NCI-H82 (cell line): ENCODE measurements around the gene AMDHD2.
"Not testable (repeated sequence)": the region's sequence is repeated elsewhere in the genome, so short reads cannot be mapped to it uniquely, and the experiment has no call there.

Source experiments
- DNase-seq: peaks from one replicate; lab custom pipeline; 2025; lab: John Stamatoyannopoulos, UW

Gene AMDHD2

DNA sequence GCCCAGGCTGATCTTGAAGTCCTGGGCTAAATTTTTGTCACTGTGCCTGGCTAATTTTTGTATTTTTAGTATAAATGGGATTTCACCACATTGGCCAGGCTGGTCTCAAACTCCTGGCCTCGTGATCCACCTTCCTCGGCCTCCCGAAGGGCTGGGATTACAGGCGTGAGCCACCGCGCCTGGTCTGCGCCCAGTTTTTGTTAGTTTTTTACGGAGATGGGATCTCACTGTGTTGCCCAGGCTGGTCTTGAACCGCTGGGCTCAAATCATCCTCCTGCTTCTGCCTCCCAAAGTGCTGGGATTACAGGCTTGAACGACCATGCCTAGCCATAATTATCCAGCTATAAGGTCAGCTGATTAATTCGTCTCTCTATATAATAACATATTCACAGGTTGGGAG, 13.7 kb downstream of the AMDHD2 start:
- DNase-seq, result no peak

DNA sequence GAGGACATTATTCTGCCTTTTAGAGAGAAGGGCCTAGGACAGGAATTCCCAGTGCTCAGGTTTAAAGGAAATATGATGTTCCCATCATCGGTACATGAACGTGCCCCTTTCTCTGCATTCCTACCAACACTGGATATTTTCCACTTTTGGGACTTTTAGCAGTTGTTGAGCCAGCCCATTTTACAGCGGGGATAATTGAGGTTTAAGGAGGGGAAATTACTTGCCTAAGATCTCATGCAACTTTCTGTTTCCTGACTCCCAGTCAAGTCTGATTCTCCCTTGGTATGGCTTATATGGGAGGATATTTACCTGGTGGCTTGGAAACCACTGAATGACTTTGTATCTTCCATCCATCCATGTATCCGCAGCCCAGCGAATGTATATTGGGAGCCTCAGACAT, 14.2 kb downstream of the AMDHD2 start:
- DNase-seq, result not testable (repeated sequence)

DNA sequence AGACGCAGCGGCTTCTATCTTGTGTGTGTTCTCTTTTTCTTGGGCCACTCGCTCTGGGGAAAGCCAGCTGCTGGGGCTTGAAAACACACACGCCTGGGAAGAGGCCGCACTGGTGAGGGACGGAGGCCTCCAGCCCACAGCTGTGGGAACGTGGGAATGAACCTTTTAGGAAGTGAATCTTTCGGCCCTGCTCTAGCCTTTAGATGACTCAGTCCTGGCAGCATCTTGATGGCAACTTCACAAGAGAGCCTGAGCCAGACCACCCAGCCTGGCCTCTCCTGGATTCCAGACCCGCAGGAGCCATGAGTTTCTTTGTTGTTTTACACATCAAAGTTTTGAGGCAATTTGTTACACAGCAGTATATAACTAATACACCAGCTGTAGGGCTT, 15.4 kb downstream of the AMDHD2 start:
- DNase-seq, result no peak

DNA sequence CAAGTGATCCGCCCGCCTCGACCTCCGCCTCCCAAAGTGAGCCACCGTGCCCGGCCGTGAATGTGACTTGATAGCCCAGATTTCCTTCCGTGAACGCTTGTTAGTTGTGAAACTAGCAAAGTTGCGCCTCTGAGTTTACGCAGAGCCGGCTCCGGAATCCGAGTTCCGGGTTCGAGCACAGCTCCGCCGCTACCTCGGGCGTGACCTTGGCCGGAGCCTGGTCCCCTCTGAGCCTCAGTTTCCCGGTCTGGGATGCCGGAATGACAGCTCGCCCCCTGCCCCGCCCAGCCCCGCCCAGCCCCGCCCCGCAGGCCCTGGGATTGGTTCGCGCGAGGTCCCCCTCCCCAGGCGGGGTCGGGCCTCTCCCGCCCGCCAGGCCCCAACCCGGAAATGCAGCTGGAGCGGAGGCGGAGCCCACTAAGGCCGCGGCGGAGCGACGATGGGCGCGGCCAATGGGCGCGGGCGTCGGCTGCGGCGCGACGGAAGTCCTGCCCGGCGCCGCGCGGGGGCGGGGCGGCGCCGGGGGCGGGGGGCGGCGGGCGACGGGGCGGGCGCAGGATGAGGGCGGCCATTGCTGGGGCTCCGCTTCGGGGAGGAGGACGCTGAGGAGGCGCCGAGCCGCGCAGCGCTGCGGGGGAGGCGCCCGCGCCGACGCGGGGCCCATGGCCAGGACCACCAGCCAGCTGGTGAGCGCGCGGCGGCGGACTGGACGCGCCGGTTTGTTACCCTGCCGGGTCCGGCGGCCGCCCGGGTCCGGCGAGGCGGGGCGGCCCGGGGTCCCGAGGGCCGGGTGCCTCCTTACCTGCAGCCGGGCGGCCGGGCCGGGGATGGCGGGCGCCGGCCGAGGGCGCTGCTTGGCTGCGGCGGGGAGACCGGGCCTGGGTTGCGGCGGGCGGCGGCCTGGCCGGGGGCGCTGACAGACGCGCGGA, 17.5 kb downstream of the AMDHD2 start, which contains the start of gene PDPK1:
Gene PDPK1, plus strand, starts transcription at position 571 of the 929 bp plus-strand sequence. Its CDS starts 92 bp downstream, at position 663.
- DNase-seq, result peak; percentile 97

DNA sequence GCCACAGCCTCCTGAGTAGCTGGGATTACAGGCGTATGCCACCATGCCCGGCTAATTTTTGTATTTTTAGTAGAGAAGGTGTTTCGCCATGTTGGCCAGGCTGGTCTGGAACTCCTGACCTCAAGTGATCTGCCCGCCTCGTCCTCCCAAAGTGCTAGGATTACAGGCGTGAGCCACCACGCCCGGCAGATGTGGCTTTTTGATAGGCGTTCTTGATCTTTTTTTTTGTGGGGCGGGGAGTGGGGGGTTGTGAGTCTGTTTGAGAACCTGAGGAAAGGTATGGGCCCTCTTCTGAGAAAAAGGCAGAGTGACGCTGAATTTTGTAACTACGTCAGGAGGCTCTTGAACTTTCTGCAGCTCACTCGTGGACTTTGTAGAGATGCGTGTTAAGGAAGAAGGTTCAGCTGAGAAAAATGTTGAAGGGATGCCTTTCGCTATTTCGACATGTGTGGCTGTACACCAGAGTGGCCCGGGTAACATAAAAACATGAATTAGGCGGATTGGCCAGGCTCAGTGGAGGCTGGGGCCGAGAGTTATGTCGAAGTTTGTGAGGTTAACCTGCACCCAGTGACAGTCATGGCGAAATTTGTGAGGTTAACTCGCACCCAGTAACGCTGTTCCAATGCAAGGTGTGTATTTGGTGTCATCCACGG, 19.1 kb downstream of the AMDHD2 start:
- not testable (repeated sequence) for DNase-seq

DNA sequence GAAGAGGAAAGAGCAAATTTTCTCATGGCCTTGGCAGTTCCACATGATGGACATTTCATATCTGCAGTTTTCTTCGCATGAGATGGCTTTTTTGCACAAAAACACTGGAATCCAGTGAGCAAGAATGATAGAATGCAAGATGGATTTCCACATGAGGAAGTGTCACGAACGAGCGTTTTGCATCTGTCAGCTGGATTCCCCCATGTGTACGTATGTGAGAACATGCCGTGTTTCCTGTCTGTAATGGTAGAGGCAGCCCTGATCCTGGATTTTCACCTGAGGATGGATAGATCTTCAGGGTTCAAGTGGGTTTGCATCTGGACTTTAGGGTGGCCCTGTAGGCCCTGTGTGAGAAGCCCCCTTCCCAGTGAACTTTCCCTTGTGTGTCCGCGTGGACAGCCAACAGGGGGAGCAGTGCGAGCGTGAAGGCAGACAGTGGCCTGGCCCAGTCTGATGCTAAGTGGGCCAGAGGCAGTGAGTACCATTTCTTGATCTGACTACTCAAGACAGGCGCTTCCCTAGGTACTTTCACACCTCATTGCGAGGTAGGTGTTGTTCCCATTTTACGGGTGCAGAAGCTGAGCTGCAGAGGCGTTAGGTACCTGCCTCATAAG, 19.8 kb downstream of the AMDHD2 start:
- peak; percentile 30 for DNase-seq

DNA sequence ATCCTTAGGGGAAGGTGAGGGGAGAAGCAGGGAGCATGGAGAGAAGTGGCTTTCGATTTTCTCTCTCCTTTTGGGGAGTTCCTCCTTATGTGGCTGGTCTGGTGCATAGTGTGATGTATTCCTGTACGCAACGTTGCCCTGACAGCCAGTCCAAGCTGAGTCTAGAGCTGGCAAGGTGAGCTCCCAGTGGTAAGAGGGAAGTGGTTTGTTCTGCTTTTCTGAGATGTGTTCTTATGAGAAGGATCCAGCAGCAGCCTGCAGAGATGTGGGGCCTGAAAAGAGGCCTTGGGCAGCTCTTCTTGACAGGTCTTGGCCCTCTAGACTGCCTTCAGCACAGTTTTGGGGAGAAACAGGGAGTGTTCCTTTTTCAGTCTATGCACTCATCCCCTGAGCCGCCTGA, 20.7 kb downstream of the AMDHD2 start:
- DNase-seq, result not testable (repeated sequence)

DNA sequence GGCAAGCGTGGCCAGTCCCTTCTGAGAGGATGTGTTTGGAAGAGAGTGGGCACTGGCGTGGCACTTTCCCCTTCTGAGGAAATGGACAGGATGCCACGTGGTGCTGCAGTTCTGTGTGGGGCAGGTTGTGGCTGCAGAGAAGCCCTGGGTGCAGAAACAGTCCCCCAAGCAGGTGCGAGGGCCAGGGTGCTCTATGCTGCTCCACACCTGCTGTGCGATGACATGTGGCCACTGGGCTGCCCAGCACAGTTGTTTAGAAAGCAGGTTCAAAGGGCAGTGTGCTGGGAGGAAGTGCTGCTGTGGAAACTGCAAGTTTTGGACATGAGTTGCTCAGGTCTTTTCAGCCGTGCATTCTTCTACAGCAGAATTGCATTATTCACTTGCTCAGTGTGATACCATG, 21.2 kb downstream of the AMDHD2 start:
- not testable (repeated sequence) for DNase-seq

DNA sequence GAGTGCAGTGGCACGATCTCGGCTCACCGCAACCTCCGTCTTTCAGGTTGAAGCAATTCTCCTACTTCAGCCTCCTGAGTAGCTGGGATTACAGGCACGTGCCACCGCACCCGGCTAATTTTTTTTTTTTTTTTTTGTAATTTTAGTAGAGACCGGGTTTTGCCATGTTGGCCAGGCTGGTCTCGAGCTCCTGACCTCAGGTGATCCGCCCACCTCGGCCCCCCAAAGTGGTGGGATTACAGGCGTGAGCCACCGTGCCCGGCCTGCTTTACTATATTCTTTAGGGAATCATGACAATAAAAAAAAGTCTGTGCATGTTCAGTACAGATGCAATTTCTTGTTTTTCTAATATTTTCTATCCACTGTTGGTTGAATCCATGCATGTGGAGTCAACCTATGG, 23.6 kb downstream of the AMDHD2 start:
- not testable (repeated sequence) for DNase-seq

DNA sequence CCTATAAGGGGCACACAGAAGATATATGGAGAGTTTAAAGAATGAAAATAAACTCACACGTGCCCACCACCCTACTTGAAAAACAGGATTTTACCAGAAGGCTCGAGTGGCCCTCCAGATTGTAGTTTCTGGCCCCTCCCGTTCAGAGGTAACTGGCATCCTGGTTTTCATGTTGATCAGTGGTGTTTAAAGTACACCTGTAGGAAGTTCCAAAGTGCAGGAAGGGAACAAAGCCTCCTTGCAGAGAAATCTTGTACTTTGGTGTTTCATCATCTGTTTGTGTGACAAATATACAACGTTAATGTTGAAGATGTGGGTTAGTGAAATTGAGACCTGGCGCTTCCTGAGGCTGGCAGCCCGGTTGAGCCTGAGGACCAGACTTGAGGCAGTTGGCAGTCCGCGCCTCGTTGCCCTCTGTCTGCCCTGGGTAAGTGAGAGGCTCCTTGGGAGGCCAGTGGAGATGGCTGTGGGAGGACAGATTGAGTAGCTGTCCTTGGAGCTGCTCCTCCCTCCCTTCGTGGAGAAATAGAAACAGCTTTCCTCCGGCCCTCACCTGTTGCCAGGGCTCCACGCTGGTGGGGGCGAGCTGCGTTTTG, 30.2 kb downstream of the AMDHD2 start:
- not testable (repeated sequence) for DNase-seq

DNA sequence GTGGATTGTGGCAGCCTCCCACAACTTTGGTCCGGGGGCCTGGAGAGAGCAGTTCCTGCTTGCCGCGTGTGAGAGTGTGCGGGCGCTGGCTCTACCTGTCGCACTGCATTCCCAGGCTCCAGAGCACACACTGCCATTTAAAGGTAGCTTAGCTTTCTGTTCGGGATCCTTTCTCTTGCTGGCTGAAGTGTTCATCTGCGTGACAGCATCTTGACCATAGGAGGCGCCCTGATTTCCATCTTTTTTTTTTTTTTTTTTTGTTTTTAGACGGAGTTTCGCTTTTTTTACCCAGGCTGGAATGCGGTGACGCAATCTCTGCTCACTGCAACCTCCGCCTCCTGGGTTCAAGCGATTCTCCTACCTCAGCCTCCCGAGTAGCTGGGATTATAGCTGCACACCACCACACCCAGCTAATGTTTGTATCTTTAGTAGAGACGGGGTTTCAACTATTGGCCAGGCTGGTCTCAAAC, 31.3 kb downstream of the AMDHD2 start:
- DNase-seq, result not testable (repeated sequence)

DNA sequence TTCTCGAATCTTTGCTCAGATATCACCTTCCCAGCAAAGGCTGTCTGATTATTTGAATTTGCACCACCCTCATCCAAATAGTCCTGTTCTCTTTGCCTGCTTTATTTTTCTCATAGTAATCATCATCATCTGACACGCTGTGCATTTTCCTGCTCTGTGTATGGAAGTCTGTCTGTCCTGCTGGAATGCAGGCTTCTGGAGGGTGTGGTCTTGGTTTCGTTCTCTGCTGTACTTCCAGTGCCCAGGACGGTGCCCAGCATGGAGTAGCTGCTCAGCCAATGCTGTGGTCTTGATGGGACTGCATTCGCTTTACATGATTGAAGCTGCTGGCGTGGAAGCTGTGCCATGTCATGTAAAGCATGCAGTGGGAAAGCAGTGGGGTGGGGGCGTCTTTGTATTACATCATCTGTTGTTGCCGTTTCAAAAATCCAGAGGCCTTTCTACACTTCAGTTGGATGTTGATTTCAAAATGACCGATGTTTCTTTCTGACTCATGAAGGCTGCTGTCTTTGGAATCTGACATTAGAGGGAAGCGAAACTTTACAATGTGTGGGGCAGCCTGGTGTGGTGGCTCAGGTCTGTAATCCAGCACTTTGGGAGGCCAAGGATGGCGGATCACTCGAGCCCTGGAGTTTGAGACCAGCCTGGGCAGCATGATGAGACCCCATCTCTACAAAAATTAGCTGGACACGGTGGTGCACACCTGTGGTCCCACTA, 34.7 kb downstream of the AMDHD2 start:
- not testable (repeated sequence) for DNase-seq

DNA sequence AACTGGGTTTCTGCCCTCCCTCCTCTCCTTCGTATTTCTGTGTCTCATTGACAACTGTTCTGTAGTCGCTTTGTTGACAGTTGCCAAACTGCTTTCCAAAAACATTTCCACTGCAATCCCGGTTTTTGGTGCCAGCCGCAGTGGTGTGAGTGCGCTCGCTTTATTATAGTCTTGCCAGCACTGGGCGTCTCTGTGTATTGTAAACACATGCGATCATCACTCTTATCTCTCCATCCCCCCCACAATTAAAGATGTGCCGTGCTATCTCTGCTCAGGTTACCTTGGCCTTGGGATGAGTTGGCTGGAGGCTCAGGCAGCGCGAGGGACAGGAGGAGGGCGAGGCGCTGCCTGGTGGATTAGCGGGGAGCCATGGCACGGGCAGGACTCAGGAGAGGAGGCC, 37.0 kb downstream of the AMDHD2 start:
- DNase-seq, result not testable (repeated sequence)

DNA sequence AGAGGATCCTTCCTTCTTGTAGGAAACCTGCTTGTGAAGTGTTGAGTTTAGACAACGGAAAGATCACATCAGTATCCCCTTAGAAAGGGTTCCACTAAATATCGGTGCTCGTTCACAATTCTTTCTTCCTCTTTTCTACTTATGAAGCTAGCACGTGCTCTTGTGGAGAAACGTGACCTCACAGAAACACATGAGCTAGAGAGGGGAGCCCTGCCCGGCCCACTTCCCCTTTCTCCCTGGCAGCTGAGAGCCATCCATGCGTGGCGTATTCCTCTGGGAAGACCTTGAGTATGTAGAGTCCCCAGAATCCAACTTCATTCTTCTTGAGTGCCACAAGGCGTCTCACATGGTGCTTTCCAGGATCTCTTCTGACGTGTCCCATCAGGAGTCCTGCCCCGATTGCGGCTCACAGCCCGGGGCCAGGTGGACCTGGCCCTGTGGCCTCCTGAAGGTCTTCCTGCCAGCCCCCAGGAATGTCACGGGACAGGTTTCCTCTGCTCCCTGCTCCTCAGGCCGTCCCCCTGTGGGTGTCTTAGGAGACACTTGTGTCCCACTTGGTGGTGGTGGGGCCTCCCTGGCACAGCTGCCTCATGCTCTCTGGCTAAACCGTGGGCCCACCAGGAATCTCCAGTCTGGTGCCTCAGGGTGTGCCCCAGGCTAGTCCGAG, 40.1 kb downstream of the AMDHD2 start:
- DNase-seq, result not testable (repeated sequence)

DNA sequence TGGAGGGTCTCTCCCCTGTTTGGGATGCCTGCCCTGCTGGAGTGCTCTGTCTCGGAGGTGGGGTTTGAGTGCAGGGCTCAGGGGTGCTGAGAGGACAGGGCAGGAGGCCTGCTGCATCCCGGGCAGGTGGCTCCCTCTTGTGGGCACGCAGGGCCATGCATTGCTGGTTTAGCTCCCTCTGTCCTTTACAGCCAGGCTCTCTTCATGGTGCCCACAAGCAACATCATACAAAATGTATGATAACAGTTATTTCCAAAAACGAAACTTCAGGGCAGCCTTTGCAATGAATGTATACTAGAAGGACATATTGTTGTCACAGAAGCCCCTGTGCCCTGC, 40.6 kb downstream of the AMDHD2 start:
- not testable (repeated sequence) for DNase-seq

DNA sequence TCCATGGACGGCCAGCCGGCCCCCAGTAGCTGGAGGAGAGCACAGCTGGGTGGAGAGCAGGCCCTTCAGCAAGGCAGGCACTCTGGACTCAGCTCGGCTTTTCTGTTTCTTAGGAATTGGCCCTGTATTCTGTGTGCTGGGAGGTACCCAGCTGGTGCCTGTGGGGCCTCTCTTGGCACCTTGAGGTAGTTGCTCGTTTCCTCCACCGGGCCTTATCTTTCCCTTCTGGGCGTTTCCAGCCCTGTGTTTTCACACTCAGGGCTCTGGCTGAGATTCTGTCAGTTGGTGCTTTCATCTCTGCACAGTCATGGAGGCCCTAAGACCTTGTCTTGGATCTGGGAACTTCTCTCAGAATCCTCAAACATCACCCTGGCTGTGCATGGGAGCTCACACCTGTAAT, 47.3 kb downstream of the AMDHD2 start:
- not testable (repeated sequence) for DNase-seq

DNA sequence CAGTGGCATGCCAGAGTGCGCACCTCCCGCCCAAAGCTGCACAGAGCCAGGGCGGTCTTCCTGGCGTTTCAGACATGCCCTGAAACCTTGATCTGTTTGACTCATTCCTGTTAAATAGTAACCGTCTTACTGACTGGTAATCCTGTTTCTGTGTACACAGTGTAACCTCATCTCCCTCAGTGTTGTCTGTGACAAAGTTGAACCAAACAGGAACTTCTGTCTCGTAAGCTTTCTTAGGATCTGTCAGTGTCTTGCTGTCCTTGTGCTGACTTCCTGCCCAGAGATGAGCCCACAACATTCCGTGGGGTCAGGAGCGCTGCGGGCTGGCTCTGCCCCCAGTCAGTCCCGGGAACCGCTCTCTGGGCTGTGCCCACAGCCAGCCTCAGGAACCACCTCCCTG, 48.4 kb downstream of the AMDHD2 start:
- DNase-seq, result not testable (repeated sequence)

DNA sequence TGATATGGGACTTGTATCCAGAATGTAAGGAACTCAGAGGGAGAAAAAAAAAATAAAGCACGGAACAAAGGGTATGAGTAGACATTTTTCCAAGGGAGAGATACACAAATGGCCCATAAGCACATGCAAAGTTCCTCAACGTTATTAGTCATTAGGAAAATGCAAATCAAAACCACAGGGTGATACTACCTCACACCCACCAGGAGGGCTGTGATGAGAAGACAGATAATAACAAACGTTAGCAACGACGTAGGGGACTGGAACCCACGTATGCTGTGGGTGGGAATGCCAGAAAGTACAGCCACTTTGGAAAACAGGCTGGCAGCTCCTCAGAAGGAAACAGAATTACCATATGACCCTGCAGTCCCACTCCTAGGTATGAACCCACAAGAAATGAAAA, 52.5 kb downstream of the AMDHD2 start:
- not testable (repeated sequence) for DNase-seq

DNA sequence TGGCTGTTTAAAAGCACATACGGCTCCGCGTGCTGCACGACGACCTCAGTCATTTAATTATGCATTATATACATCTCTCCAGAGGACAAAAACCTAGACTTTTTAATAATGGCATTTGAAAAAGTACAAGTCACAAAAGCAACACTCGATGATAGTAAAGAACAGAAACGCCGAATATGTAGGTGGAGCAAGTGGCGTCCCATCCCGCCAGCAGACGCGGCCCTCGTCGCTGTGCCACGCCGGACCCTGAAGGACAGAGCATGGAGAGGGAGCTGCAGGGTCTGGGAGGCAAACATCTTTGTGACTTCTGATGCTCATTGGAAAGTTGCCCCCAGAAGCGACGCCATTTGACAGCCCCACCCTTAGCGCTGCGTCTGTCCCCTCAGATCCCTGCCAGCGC, 55.7 kb downstream of the AMDHD2 start:
- DNase-seq, result not testable (repeated sequence)

DNA sequence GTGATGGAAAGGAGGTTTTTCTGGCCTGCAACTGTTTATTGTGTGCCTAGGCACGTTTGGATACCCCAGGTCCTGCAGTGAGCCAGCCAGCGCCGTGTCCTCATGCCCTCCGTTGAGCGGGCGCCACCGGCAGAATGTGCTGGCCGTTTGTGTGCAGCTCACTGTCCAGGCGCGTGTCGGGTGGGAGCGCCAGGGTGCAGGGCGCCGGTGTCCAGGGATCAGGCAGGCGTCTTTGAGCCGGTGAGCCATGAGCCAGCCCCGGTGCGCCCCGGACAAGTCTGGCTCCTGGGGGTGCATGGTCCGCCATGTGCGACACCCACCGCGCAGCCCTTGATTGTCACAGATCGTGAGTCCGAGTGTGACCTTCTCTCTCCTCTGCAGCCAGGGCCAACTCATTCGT, 56.9 kb downstream of the AMDHD2 start:
- DNase-seq, result not testable (repeated sequence)

DNA sequence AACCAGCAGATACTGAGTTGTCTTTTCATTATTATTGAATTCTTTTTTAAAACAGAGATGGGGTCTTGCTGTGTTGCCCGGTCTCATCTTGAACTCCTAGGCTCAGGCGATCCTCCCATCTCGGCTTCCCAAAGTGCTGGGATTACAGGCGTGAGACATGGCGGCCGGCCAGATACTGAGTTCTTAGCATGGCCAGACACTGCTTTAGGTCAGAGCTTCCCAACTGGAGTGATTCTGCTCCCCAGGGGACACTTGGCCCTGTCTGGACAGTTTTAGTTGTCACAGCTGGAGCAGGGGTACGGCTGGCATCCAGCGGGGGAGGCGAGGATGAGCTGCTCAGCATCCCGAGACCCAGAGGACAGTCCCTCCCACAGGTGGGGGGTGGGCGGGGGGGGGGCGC, 58.7 kb downstream of the AMDHD2 start:
- DNase-seq, result not testable (repeated sequence)
